Mesothelial cell of epicardium (in vitro differentiated cells): Measurements from ENCODE around the gene OR5C1. TPM values are rescaled to one million over a fixed set of nuclear protein-coding genes. Genes with fewer than 3 reads are reported as not detected.

Experiments
- DNase-seq, 2 experiments: peaks; one replicate each; pipeline ENCODE4 v3.0.0; 2021; ENCODE audit warnings: low spot score in 2 of 2; ENCODE audit not compliant: unreplicated experiment in 2 of 2
- H3K27ac Mint-ChIP-seq: 2 replicates; pipeline ENCODE4 v1.8.0; 2021; ENCODE audit warnings: mixed read lengths
- H3K27me3 Mint-ChIP-seq: 2 replicates; pipeline ENCODE4 v1.8.0; 2021; ENCODE audit warnings: low read depth, mixed read lengths
- H3K36me3 Mint-ChIP-seq: 2 replicates; pipeline ENCODE4 v1.8.0; 2021; ENCODE audit warnings: mixed read lengths
- H3K4me1 Mint-ChIP-seq: 2 replicates; pipeline ENCODE4 v1.8.0; 2021; ENCODE audit warnings: mixed read lengths
- H3K4me3 Mint-ChIP-seq: 2 replicates; pipeline ENCODE4 v1.8.0; 2021; ENCODE audit warnings: mild to moderate bottlenecking, moderate library complexity, mixed read lengths
- H3K9me3 Mint-ChIP-seq: 2 replicates; pipeline ENCODE4 v1.8.0; 2021; ENCODE audit warnings: mixed read lengths
- CTCF ChIP-seq: fragments of 200-600 bp; sonication (generic); IDR thresholded peaks from one replicate; pipeline ENCODE4 v1.5.0; 2021; ENCODE audit warnings: antibody characterized with exemption; ENCODE audit not compliant: unreplicated experiment
- total RNA-seq: library from RNA; stranded (reverse); gene quantifications from 3 replicates; pipeline ENCODE4 v1.2.1, GENCODE V29; 2021

OR5C1 gene
- not detected in 3 replicates for total RNA-seq

GRCh38 chr9:122788831-122789230 lies at the start of gene OR5C1:
TSS of gene OR5C1 (plus strand) at chr9:122788933. CDS start at chr9:122788933, 0 bp downstream.
- Mint-ChIP-seq H3K36me3 (peaks cover 2% of the 10 kb centered on the region), H3K9me3 (peaks cover 37% of the 10 kb centered on the region), H3K4me3 (no peak within 1 kb of the TSS), H3K27ac (no peak within 1 kb of the TSS), H3K4me1 (no peaks in the 10 kb centered on the region), H3K27me3 (no peaks in the 10 kb centered on the region)
- no peak for TF ChIP-seq CTCF
- DNase-seq: no peak

- DNase-seq: no peak
- H3K27ac Mint-ChIP-seq: no peak within 1 kb of the TSS
- H3K4me3 Mint-ChIP-seq: no peak within 1 kb of the TSS
- no peak for TF ChIP-seq CTCF
- no peaks in the 10 kb centered on the region for H3K27me3 Mint-ChIP-seq
- H3K36me3 Mint-ChIP-seq: peaks cover 2% of the 10 kb centered on the region
- H3K9me3 Mint-ChIP-seq: peaks cover 82% of the 10 kb centered on the region
- no peaks in the 10 kb centered on the region for H3K4me1 Mint-ChIP-seq
These were observed 46.7 kb upstream of the OR5C1 start, which contains the start of gene OR1L6 for GRCh38 chr9:122742003-122742402. TSS of gene OR1L6 (plus strand) at chr9:122742303. CDS start at chr9:122749848, 7,545 bp downstream.

GRCh38 chr9:122754825-122755224 lies 33.9 kb upstream of the OR5C1 start:
- no peak for TF ChIP-seq CTCF
- peaks cover 2% of the 10 kb centered on the region for H3K36me3 Mint-ChIP-seq
- H3K9me3 Mint-ChIP-seq: peaks cover 69% of the 10 kb centered on the region
- H3K27ac Mint-ChIP-seq: no peak overlapping the region
- no peak overlapping the region for H3K4me3 Mint-ChIP-seq
- no peak for DNase-seq
- no peaks in the 10 kb centered on the region for H3K4me1 Mint-ChIP-seq
- H3K27me3 Mint-ChIP-seq: no peaks in the 10 kb centered on the region

- no peaks in the 10 kb centered on the region for H3K36me3 Mint-ChIP-seq
- no peaks in the 10 kb centered on the region for H3K27me3 Mint-ChIP-seq
- H3K9me3 Mint-ChIP-seq: peaks cover 59% of the 10 kb centered on the region
These were observed 20.9 kb upstream of the OR5C1 start for GRCh38 chr9:122767817-122768216.

GRCh38 chr9:122777052-122777451 lies 11.7 kb upstream of the OR5C1 start:
- Mint-ChIP-seq H3K9me3 (peaks cover 44% of the 10 kb centered on the region), H3K4me1 (no peaks in the 10 kb centered on the region), H3K27ac (no peak overlapping the region), H3K27me3 (no peaks in the 10 kb centered on the region), H3K36me3 (no peaks in the 10 kb centered on the region), H3K4me3 (no peak overlapping the region)
- DNase-seq: no peak
- no peak for TF ChIP-seq CTCF

More at GRCh38 chr9:122767817-122768216, 20.9 kb upstream of the OR5C1 start:
- no peak overlapping the region for H3K27ac Mint-ChIP-seq
- TF ChIP-seq CTCF: no peak
- no peak overlapping the region for H3K4me3 Mint-ChIP-seq
- no peaks in the 10 kb centered on the region for H3K4me1 Mint-ChIP-seq
- DNase-seq: no peak

GRCh38 chr9:122777935-122778627 lies 10.7 kb upstream of the OR5C1 start:
- Mint-ChIP-seq H3K27ac (no peak overlapping the region), H3K4me3 (no peak overlapping the region), H3K4me1 (no peaks in the 10 kb centered on the region), H3K27me3 (no peaks in the 10 kb centered on the region), H3K36me3 (no peaks in the 10 kb centered on the region), H3K9me3 (peaks cover 36% of the 10 kb centered on the region)
- no peak for TF ChIP-seq CTCF
- DNase-seq: no peak
